Measurements from ENCODE around the gene SPCS3. TPM values are rescaled to one million over a fixed set of nuclear protein-coding genes. Genes with fewer than 3 reads are reported as not detected.
"Not testable (repeated sequence)": the region's sequence is repeated elsewhere in the genome, so short reads cannot be mapped to it uniquely, and the experiment has no call there.

SPCS3 gene
- total and polyA plus RNA-seq, 2 experiments from 2014 or later: 39.0 to 47.1 TPM

- H3K9me3 ChIP-seq (ENCODE audit: low read depth): no peaks in the 10 kb centered on the region
- H3K27ac ChIP-seq: no peak overlapping the region
- TF ChIP-seq CTCF (IDR thresholded peaks at IDR 0.05; ENCODE audit: low read depth, low read length): no peak
- no peaks in the 10 kb centered on the region for H3K36me3 ChIP-seq
- no peaks in the 10 kb centered on the region for H3K4me1 ChIP-seq (ENCODE audit: low read depth)
- H3K27me3 ChIP-seq: no peaks in the 10 kb centered on the region
- no peak for DNase-seq (ENCODE audit: low read depth in 1 of 2, low spot score in 1 of 2)
- H3K4me3 ChIP-seq: no peak overlapping the region
These were observed 31.7 kb upstream of the SPCS3 start for GRCh38 chr4:176288020-176288419.

- H3K36me3 ChIP-seq: no peaks in the 10 kb centered on the region
- DNase-seq (ENCODE audit: low read depth in 1 of 2, low spot score in 1 of 2): no peak
- H3K4me3 ChIP-seq: no peak overlapping the region
- no peak overlapping the region for H3K27ac ChIP-seq
- H3K27me3 ChIP-seq: no peaks in the 10 kb centered on the region
- no peaks in the 10 kb centered on the region for H3K9me3 ChIP-seq (ENCODE audit: low read depth)
- no peak for TF ChIP-seq CTCF (IDR thresholded peaks at IDR 0.05; ENCODE audit: low read depth, low read length)
- H3K4me1 ChIP-seq (ENCODE audit: low read depth): no peaks in the 10 kb centered on the region
These were observed 30.2 kb upstream of the SPCS3 start for GRCh38 chr4:176289561-176289960.

GRCh38 chr4:176290520-176290919 is 29.2 kb upstream of the SPCS3 start:
- DNase-seq (ENCODE audit: low read depth in 1 of 2, low spot score in 1 of 2): no peak
- H3K9me3 ChIP-seq (ENCODE audit: low read depth): no peaks in the 10 kb centered on the region
- H3K4me3 ChIP-seq: no peak overlapping the region
- H3K36me3 ChIP-seq: no peaks in the 10 kb centered on the region
- no peak for TF ChIP-seq CTCF (IDR thresholded peaks at IDR 0.05; ENCODE audit: low read depth, low read length)
- H3K27me3 ChIP-seq: no peaks in the 10 kb centered on the region
- no peaks in the 10 kb centered on the region for H3K4me1 ChIP-seq (ENCODE audit: low read depth)
- no peak overlapping the region for H3K27ac ChIP-seq

GRCh38 chr4:176291748-176292147 is 28.0 kb upstream of the SPCS3 start:
- no peaks in the 10 kb centered on the region for H3K27me3 ChIP-seq
- no peaks in the 10 kb centered on the region for H3K4me1 ChIP-seq (ENCODE audit: low read depth)
- no peak for TF ChIP-seq CTCF (IDR thresholded peaks at IDR 0.05; ENCODE audit: low read depth, low read length)
- H3K27ac ChIP-seq: no peak overlapping the region
- H3K9me3 ChIP-seq (ENCODE audit: low read depth): no peaks in the 10 kb centered on the region
- no peak overlapping the region for H3K4me3 ChIP-seq
- H3K36me3 ChIP-seq: no peaks in the 10 kb centered on the region
- DNase-seq (ENCODE audit: low read depth in 1 of 2, low spot score in 1 of 2): no peak

- Histone ChIP-seq H3K4me1 (ENCODE audit: low read depth) (no peaks in the 10 kb centered on the region), H3K36me3 (no peaks in the 10 kb centered on the region), H3K4me3 (no peak overlapping the region), H3K9me3 (ENCODE audit: low read depth) (no peaks in the 10 kb centered on the region), H3K27ac (no peak overlapping the region), H3K27me3 (no peaks in the 10 kb centered on the region)
- TF ChIP-seq CTCF (IDR thresholded peaks at IDR 0.05; ENCODE audit: low read depth, low read length): no peak
- DNase-seq (ENCODE audit: low read depth in 1 of 2, low spot score in 1 of 2): no peak
These were observed 26.8 kb upstream of the SPCS3 start for GRCh38 chr4:176292920-176293319.

- no peak overlapping the region for H3K27ac ChIP-seq
- no peak for TF ChIP-seq CTCF (IDR thresholded peaks at IDR 0.05; ENCODE audit: low read depth, low read length)
- no peak for DNase-seq (ENCODE audit: low read depth in 1 of 2, low spot score in 1 of 2)
- H3K4me1 ChIP-seq (ENCODE audit: low read depth): no peaks in the 10 kb centered on the region
- H3K4me3 ChIP-seq: no peak overlapping the region
- H3K27me3 ChIP-seq: no peaks in the 10 kb centered on the region
- H3K9me3 ChIP-seq (ENCODE audit: low read depth): no peaks in the 10 kb centered on the region
- H3K36me3 ChIP-seq: no peaks in the 10 kb centered on the region
These were observed 26.1 kb upstream of the SPCS3 start for GRCh38 chr4:176293660-176294059.

GRCh38 chr4:176295907-176296306 is 23.9 kb upstream of the SPCS3 start:
- not testable (repeated sequence) for DNase-seq (ENCODE audit: low read depth in 1 of 2, low spot score in 1 of 2); H3K27ac ChIP-seq; H3K36me3 ChIP-seq; H3K4me1 ChIP-seq (ENCODE audit: low read depth); H3K4me3 ChIP-seq; H3K27me3 ChIP-seq; H3K9me3 ChIP-seq (ENCODE audit: low read depth)

Data from cardiac muscle cell (in vitro differentiated cells and primary cell).